ENCODE results near the gene DCUN1D2. TPM values are rescaled to one million over a fixed set of nuclear protein-coding genes. Genes with fewer than 3 reads are reported as not detected.

Gene DCUN1D2
- total RNA-seq, 1 experiment from 2014 or later = 12.7 TPM

GRCh38 chr13:113432506-113433270 lies 57.8 kb downstream of the DCUN1D2 start:
- no peak for DNase-seq (ENCODE audit: low spot score)
- in situ Hi-C loops (cut with HindIII; ENCODE audit: low sequenced_read_pairs) = no loop called here

GRCh38 chr13:113431171-113431570 lies 59.3 kb downstream of the DCUN1D2 start:
- no peak for DNase-seq (ENCODE audit: low spot score)
- in situ Hi-C loops (cut with HindIII; ENCODE audit: low sequenced_read_pairs) = no loop called here

GRCh38 chr13:113430378-113431110 lies 60.0 kb downstream of the DCUN1D2 start:
- in situ Hi-C loops (cut with HindIII; ENCODE audit: low sequenced_read_pairs) = no loop called here
- no peak for DNase-seq (ENCODE audit: low spot score)

- no peak for DNase-seq (ENCODE audit: low spot score)
- in situ Hi-C loops (cut with HindIII; ENCODE audit: low sequenced_read_pairs) = no loop called here
Observed at GRCh38 chr13:113429608-113429985, 60.9 kb downstream of the DCUN1D2 start.

GRCh38 chr13:113428871-113429607 lies 61.5 kb downstream of the DCUN1D2 start:
- no peak for DNase-seq (ENCODE audit: low spot score)
- in situ Hi-C loops (cut with HindIII; ENCODE audit: low sequenced_read_pairs) = no loop called here

- in situ Hi-C loops (cut with HindIII; ENCODE audit: low sequenced_read_pairs) = no loop called here
- DNase-seq (ENCODE audit: low spot score) = no peak
Observed at GRCh38 chr13:113428469-113428865, 62.0 kb downstream of the DCUN1D2 start.

GRCh38 chr13:113427562-113428468 lies 62.7 kb downstream of the DCUN1D2 start:
- no peak for DNase-seq (ENCODE audit: low spot score)
- in situ Hi-C loops (cut with HindIII; ENCODE audit: low sequenced_read_pairs) = no loop called here

GRCh38 chr13:113426591-113426986 lies 63.9 kb downstream of the DCUN1D2 start:
- DNase-seq (ENCODE audit: low spot score) = no peak
- in situ Hi-C loops (cut with HindIII; ENCODE audit: low sequenced_read_pairs) = no loop called here

- in situ Hi-C loops (cut with HindIII; ENCODE audit: low sequenced_read_pairs) = no loop called here
- DNase-seq (ENCODE audit: low spot score) = no peak
Observed at GRCh38 chr13:113425941-113426590, 64.4 kb downstream of the DCUN1D2 start.

- in situ Hi-C loops (cut with HindIII; ENCODE audit: low sequenced_read_pairs) = no loop called here
- no peak for DNase-seq (ENCODE audit: low spot score)
Observed at GRCh38 chr13:113423520-113424163, 66.9 kb downstream of the DCUN1D2 start.

- in situ Hi-C loops (cut with HindIII; ENCODE audit: low sequenced_read_pairs) = no loop called here
- no peak for DNase-seq (ENCODE audit: low spot score)
Observed at GRCh38 chr13:113422807-113423519, 67.5 kb downstream of the DCUN1D2 start.

- no peak for DNase-seq (ENCODE audit: low spot score)
- in situ Hi-C loops (cut with HindIII; ENCODE audit: low sequenced_read_pairs) = no loop called here
Observed at GRCh38 chr13:113421673-113422270, 68.7 kb downstream of the DCUN1D2 start.

GRCh38 chr13:113420833-113421600 lies 69.5 kb downstream of the DCUN1D2 start:
- no peak for DNase-seq (ENCODE audit: low spot score)
- in situ Hi-C loops (cut with HindIII; ENCODE audit: low sequenced_read_pairs) = no loop called here

GRCh38 chr13:113420232-113420631 lies 70.3 kb downstream of the DCUN1D2 start:
- in situ Hi-C loops (cut with HindIII; ENCODE audit: low sequenced_read_pairs) = no loop called here
- DNase-seq (ENCODE audit: low spot score) = no peak

- no peak for DNase-seq (ENCODE audit: low spot score)
- in situ Hi-C loops (cut with HindIII; ENCODE audit: low sequenced_read_pairs) = no loop called here
Observed at GRCh38 chr13:113419531-113420193, 70.8 kb downstream of the DCUN1D2 start.

GRCh38 chr13:113418722-113419049 lies 71.8 kb downstream of the DCUN1D2 start:
- DNase-seq (ENCODE audit: low spot score) = no peak
- in situ Hi-C loops (cut with HindIII; ENCODE audit: low sequenced_read_pairs) = no loop called here
